ENCODE measurements around the gene GNB4.

Gene GNB4

DNA sequence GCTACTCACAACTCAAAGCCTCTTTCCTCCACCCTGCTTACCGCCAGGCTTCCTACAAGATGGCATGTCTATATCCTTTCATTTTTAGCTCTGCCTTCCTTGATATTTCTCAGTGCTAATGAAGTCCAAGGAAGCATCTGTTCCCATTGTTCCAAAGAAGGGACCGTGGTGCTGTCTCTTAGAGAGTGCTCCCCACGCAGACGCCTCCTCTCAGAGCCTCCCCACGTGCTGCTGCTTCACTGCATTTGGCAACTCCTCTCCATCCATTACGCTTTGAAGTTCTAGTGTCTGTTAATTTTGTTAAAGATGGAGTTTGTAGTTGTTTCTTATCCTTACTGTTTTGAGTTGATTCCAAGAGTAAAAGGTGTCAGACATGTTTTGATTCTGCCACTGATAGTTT is 26.2 kb downstream of the GNB4 start:
- no peak for DNase-seq (ENCODE audit: low read depth)
- H3K4me3 ChIP-seq (ENCODE audit: low read depth, low read length): no peak overlapping the region
- TF ChIP-seq, protein P1, sequence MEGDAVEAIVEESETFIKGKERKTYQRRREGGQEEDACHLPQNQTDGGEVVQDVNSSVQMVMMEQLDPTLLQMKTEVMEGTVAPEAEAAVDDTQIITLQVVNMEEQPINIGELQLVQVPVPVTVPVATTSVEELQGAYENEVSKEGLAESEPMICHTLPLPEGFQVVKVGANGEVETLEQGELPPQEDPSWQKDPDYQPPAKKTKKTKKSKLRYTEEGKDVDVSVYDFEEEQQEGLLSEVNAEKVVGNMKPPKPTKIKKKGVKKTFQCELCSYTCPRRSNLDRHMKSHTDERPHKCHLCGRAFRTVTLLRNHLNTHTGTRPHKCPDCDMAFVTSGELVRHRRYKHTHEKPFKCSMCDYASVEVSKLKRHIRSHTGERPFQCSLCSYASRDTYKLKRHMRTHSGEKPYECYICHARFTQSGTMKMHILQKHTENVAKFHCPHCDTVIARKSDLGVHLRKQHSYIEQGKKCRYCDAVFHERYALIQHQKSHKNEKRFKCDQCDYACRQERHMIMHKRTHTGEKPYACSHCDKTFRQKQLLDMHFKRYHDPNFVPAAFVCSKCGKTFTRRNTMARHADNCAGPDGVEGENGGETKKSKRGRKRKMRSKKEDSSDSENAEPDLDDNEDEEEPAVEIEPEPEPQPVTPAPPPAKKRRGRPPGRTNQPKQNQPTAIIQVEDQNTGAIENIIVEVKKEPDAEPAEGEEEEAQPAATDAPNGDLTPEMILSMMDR (conservative IDR thresholded peaks at IDR 0.05; ENCODE audit: low read depth, low read length): no peak

DNA sequence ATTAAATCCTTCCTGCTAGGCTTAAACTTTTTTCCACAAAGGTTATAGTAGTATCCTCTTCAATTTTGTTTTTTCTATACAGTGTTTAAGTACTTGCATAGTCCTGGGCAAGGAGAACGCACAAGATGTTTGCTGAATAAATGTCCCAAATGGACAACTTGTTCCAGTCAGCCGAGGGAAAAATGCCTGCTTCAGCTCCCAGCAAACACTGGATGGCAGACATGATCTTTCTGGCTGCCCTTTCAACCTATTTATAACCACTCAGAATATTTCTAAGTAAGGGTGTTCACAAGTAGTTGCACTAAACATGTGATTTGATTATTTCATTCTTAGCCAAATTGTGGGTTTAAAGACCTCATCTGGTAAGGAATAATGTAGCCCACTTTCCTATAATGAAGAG is 29.8 kb downstream of the GNB4 start:
- H3K4me3 ChIP-seq (ENCODE audit: low read depth, low read length): no peak overlapping the region
- TF ChIP-seq, protein P1 (conservative IDR thresholded peaks at IDR 0.05; ENCODE audit: low read depth, low read length): peak; percentile 74
- peak; percentile 79 for DNase-seq (ENCODE audit: low read depth)

DNA sequence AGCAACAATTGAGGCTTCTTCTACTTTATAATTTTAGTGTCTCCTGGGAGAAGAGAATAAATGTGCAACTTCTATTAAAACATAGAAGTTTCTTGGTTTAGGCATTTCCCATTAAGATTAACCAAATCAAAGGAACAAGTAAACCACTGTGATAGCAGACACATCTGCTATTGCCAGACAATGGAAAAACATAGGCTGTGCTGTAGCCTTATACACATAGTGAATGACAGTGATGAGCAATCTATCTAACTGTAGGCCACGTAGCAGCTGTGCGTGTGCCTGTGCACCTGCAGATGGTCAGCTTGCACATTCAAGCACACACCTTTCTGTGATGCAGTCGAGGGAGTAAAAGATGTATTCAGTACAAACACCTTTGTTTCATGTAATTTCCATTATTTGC is 32.7 kb downstream of the GNB4 start:
- no peak overlapping the region for H3K4me3 ChIP-seq (ENCODE audit: low read depth, low read length)
- no peak for DNase-seq (ENCODE audit: low read depth)
- TF ChIP-seq, protein P1 (conservative IDR thresholded peaks at IDR 0.05; ENCODE audit: low read depth, low read length): no peak

DNA sequence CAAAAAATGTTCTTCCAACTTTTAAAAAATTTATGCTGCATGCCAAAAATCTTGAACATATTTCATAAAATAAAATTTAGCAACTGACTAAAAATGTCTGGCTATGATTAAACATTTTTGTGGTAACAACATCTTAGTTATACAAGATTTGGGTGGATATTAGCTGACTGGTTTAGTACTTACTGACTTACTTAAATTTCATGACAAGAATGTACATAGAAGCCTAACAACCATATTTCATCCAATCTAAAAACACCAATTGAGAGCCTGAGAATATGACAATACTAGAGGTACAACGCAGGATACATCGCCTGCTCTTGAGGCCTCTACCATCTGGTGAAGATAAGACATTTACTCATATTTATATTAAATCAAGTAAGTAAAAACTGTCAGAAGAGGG is 34.6 kb downstream of the GNB4 start:
- DNase-seq (ENCODE audit: low read depth): no peak

DNA sequence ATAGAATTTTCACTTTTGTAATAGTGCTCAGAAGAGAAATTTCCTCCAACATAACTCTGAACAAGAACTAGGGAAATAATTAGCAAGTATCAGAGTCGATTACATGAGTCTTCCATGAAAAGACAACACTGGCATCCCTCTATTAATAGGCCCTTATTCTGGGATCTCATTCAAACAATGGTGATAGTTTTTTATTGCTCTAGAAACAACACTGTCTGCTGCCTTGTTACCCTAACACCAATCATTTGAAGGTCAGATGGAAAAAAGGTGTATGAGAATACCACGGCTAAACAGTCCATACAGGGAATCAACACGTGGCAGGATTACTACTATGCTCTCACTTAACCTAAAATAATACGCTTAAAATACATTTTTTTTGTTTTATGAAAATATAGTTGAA is 35.9 kb downstream of the GNB4 start:
- TF ChIP-seq, protein P1 (conservative IDR thresholded peaks at IDR 0.05; ENCODE audit: low read depth, low read length): no peak
- DNase-seq (ENCODE audit: low read depth): no peak
- no peak overlapping the region for H3K4me3 ChIP-seq (ENCODE audit: low read depth, low read length)

More for the DNA sequence above, 34.6 kb downstream of the GNB4 start:
- no peak overlapping the region for H3K4me3 ChIP-seq (ENCODE audit: low read depth, low read length)
- TF ChIP-seq, protein P1 (conservative IDR thresholded peaks at IDR 0.05; ENCODE audit: low read depth, low read length): no peak

DNA sequence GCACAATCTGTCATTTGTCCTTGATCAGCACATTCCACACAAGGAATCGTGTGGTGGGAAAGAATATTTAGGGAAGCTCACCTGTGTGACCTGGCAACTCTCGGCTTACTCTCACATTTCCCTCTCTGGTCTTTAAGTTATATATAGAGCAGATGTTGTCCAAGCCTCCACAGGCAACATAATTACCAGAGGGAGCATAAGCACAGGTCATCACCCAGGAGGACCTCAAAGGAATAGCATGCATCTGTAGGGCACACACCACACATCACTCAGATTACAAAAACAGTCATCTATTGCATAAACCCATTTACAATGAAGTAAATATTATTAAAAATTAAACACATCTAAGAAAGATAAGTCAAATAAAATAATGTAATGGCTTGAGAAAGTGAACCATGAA is 36.5 kb downstream of the GNB4 start:
- TF ChIP-seq, protein P1 (conservative IDR thresholded peaks at IDR 0.05; ENCODE audit: low read depth, low read length): no peak
- no peak for DNase-seq (ENCODE audit: low read depth)
- no peak overlapping the region for H3K4me3 ChIP-seq (ENCODE audit: low read depth, low read length)

DNA sequence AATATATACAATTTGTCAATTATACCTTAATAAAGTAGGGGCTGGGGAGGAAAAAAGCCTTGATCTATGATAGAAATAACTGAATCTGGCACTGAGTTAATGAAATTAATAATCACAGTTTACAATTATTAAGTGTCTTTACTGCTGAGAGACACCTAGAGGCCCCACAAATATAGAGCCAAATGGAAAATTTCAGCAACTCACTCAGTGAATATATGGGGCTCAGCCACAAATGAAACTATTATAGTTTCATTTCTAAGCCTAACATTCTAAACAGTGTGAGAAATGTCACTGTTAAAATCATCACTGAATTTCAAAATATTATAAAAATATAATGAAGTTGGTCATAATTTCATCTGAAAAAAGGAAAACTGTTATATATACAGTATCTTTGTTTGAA is 40.3 kb downstream of the GNB4 start:
- TF ChIP-seq, protein P1 (conservative IDR thresholded peaks at IDR 0.05; ENCODE audit: low read depth, low read length): no peak
- DNase-seq (ENCODE audit: low read depth): no peak
- no peak overlapping the region for H3K4me3 ChIP-seq (ENCODE audit: low read depth, low read length)

Data from choroid plexus epithelial cell (primary cell).